SJSA1 (cell line): Measurements from ENCODE around the gene SEC23A. TPM values are rescaled to one million over a fixed set of nuclear protein-coding genes. Genes with fewer than 3 reads are reported as not detected.
"Not testable (repeated sequence)": the region's sequence is repeated elsewhere in the genome, so short reads cannot be mapped to it uniquely, and the experiment has no call there.

ENCODE experiments used
- DNase-seq, 2 experiments: peaks; one replicate each; pipeline ENCODE4 v3.0.0-alpha.2; 2015 to 2020; ENCODE audit warnings: low spot score in 2 of 2, low read depth in 1 of 2
- H3K27ac ChIP-seq: fragments of 250-450 bp; sonication (Bioruptor Pico); 2 replicates; pipeline ENCODE4 v1.5.1; 2020; ENCODE audit warnings: mild to moderate bottlenecking, moderate library complexity
- H3K27me3 ChIP-seq: fragments of 250-450 bp; sonication (Bioruptor Pico); replicated peaks from 2 replicates; pipeline ENCODE4 v1.5.1; 2020; ENCODE audit warnings: mild to moderate bottlenecking, moderate library complexity
- H3K36me3 ChIP-seq: fragments of 250-450 bp; sonication (Bioruptor Pico); 2 replicates; pipeline ENCODE4 v1.5.1; 2020; ENCODE audit warnings: mild to moderate bottlenecking
- H3K4me1 ChIP-seq: fragments of 250-450 bp; sonication (Bioruptor Pico); replicated peaks from 2 replicates; pipeline ENCODE4 v1.6.1; 2021; ENCODE audit warnings: mild to moderate bottlenecking
- H3K4me3 ChIP-seq: fragments of 250-450 bp; sonication (Bioruptor Pico); 2 replicates; pipeline ENCODE4 v1.5.1; 2020; ENCODE audit warnings: mild to moderate bottlenecking
- H3K9me3 ChIP-seq: fragments of 250-450 bp; sonication (Bioruptor Pico); replicated peaks from 2 replicates; pipeline ENCODE4 v1.5.1; 2020; ENCODE audit warnings: mild to moderate bottlenecking
- total RNA-seq: library from RNA; depleted of rRNA; stranded (reverse); fragments of >200 nt; shearing (Covaris generic); gene quantifications from 2 replicates; pipeline ENCODE4 v1.2.3, GENCODE V29; 2014

Gene SEC23A
- total RNA-seq, 1 experiment from 2014 or later = 149 TPM

DNA sequence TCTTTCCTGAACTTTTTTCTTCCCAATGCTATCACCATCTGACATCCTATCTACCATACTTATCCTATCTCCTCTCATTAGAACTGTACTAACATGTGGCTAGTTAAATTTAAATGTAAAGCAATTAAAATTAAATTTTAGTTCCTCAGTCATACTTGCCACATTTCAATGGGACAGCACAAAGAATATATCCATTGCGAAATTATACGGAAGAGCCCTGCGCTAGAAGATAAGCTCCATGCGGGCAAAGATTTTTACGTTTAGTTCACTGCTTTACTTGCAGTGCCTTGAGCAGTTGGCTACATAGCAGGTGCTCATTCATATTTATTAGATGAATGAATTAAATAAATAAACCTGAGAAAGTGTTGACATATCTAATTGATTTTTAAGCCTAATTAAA lies 33.1 kb downstream of the SEC23A start:
- no peak overlapping the region for H3K27ac ChIP-seq
- H3K4me1 ChIP-seq = no peaks in the 10 kb centered on the region
- H3K27me3 ChIP-seq = no peaks in the 10 kb centered on the region
- no peaks in the 10 kb centered on the region for H3K9me3 ChIP-seq
- H3K36me3 ChIP-seq = peaks cover 56% of the 10 kb centered on the region
- no peak for DNase-seq
- H3K4me3 ChIP-seq = no peak overlapping the region

DNA sequence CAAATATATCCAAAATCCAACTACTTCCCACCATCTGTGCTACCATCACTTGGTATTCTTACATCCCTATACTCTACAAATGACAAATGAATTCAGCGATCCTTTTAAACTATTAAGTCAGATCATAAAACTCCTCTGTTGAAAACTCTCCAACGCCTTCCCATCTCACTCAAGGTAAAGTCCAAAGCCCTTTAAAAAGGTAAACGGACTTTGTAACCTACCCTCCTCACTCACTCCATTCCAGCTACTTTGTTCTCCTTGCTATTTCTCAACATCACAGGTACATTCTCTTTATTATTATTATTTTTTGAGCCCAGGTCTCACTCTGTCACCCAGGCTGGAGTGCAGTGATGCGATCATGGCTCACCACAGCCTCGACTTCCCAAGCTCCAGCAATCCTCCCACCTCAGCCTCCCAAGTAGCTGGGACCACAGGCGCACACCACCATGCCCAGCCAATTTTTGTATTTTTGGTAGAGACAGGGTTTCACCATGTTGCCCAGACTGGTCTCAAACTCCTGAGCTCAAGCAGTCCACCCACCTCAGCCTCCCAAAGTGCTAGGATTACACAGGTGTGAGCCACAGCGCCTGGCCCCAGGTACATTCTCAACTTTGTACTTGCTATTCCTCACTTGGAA lies 33.7 kb downstream of the SEC23A start:
- H3K4me3 ChIP-seq, H3K27me3 ChIP-seq: not testable (repeated sequence)

DNA sequence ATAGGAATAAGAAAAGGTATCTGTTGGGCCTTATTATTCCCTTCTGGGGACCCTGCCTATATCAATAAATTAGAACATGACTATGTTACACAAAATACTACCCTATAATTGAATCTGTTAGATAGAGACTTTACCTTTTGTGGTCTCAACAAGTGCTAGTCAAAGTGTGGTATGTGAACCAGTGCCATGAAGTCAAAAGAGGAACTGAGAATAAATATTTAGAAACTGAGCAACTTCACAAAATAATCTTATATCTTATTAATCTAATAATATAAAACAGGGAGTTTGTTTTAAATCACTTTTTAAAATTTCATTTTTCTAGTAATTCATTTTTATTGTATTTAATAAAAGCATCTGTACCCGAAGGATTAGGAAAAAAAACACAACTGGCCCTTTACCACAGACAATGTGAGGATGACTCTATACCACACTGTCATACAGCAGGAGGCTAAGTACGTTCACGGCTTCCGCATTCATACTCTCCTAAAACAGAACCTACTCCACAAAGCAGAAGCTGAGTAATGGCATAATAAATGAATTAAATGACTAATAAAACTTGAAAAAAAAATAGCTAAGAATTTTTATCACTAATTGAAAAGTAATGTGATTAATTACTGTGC lies 42.1 kb downstream of the SEC23A start:
- H3K9me3 ChIP-seq = peaks cover 9% of the 10 kb centered on the region
- H3K4me1 ChIP-seq = no peaks in the 10 kb centered on the region
- no peak overlapping the region for H3K4me3 ChIP-seq
- no peak for DNase-seq
- peaks cover 64% of the 10 kb centered on the region for H3K36me3 ChIP-seq
- H3K27ac ChIP-seq = no peak overlapping the region
- no peaks in the 10 kb centered on the region for H3K27me3 ChIP-seq

More for the DNA sequence above, 33.7 kb downstream of the SEC23A start:
- H3K36me3 ChIP-seq = peaks cover 55% of the 10 kb centered on the region
- DNase-seq, H3K9me3 ChIP-seq, H3K4me1 ChIP-seq, H3K27ac ChIP-seq: not testable (repeated sequence)

DNA sequence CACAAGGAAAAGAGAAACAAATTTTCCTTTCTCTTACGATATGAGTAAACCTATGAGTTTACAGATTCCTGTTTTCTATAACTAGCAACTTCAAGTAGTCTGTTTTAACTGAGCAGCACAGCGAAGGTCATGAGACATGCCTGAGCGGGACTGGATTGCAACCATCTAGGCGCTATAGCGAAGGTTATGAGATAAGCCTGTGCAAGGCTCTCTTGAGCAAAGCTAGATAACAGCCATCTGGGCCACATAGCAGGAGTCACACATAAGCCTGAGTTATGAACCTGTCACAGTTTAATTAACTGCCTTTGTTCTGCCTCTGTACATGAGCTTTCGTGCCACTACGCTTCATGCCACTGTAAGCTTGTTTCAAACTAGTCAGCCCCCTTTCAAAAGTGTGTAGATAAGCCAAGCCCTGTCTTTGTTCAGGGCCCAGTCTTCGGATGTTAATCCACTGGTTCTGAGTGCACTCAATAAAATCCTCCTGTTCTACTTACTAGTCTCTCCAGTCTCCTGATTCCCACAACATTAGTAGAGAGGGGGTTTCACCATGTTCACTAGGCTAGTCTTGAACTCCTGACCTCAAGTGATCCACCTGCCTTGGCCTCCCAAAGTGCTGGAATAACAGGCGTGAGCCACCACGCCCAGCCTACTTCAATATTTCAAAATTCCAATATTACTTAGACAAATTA lies 47.1 kb downstream of the SEC23A start:
- peaks cover 81% of the 10 kb centered on the region for H3K36me3 ChIP-seq
- H3K27me3 ChIP-seq = no peaks in the 10 kb centered on the region
- H3K4me1 ChIP-seq = no peaks in the 10 kb centered on the region
- peaks cover 16% of the 10 kb centered on the region for H3K9me3 ChIP-seq
- no peak overlapping the region for H3K27ac ChIP-seq
- H3K4me3 ChIP-seq = no peak overlapping the region
- no peak for DNase-seq

- H3K4me3 ChIP-seq, H3K4me1 ChIP-seq, DNase-seq, H3K27ac ChIP-seq, H3K27me3 ChIP-seq: not testable (repeated sequence)
- Histone ChIP-seq H3K9me3 (peaks cover 16% of the 10 kb centered on the region), H3K36me3 (peaks cover 82% of the 10 kb centered on the region)
Measured at GRCh38 chr14:39052869-39053454, 50.1 kb downstream of the SEC23A start.

DNA sequence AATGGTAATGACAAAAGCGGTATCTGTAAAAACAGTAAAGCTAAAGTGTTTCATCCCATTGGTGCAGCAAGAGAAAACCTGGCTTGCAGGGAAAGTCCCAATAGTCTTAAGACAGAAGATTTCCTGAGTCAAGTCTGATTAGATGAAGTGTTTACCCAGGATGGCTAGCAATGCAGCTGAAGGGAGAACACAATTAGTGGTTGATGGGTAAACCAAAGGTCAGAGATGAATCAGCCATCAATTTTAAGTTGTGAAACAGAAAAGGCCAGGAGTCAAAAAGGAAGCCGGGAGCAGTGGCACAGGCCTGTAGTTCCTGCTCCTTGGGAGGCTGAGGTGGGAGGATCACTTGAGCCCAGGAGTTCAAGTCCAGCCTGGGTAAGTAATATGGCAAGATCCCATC lies 52.6 kb downstream of the SEC23A start:
- Histone ChIP-seq H3K4me1 (no peaks in the 10 kb centered on the region), H3K4me3 (no peak overlapping the region), H3K27me3 (no peaks in the 10 kb centered on the region), H3K27ac (no peak overlapping the region), H3K36me3 (peaks cover 78% of the 10 kb centered on the region), H3K9me3 (peaks cover under 1% of the 10 kb centered on the region)
- no peak for DNase-seq

DNA sequence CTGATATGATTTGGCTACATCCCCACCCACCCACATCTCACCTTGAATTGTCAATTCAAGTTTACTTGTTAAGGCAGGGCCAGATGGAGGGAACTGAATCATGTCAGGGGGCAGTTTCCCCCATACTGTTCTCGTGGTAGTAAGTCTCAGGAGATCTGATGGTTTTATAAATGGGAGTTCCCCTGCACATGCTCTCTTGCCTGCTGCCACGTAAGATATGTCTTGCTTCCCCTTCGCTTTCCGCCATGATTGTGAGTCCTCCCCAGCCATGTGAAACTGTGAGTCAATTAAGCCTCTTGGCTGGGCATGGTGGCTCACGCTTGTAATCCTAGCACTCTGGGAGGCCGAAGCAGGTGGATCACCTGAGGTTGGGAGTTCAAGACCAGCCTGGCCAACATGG lies 57.1 kb downstream of the SEC23A start:
- not testable (repeated sequence) for H3K27me3 ChIP-seq, H3K9me3 ChIP-seq, DNase-seq, H3K27ac ChIP-seq, H3K4me3 ChIP-seq, H3K4me1 ChIP-seq
- H3K36me3 ChIP-seq = peaks cover 63% of the 10 kb centered on the region

GRCh38 chr14:39043352-39043943 lies 59.6 kb downstream of the SEC23A start:
- H3K27me3 ChIP-seq = no peaks in the 10 kb centered on the region
- H3K36me3 ChIP-seq = peaks cover 69% of the 10 kb centered on the region
- H3K4me1 ChIP-seq = no peaks in the 10 kb centered on the region
- no peak for DNase-seq
- H3K4me3 ChIP-seq = no peak overlapping the region
- no peaks in the 10 kb centered on the region for H3K9me3 ChIP-seq
- no peak overlapping the region for H3K27ac ChIP-seq

- Histone ChIP-seq H3K36me3 (peaks cover 63% of the 10 kb centered on the region), H3K27ac (no peak overlapping the region), H3K4me3 (no peak overlapping the region), H3K27me3 (no peaks in the 10 kb centered on the region), H3K9me3 (no peaks in the 10 kb centered on the region), H3K4me1 (no peaks in the 10 kb centered on the region)
- no peak for DNase-seq
Measured at GRCh38 chr14:39040529-39040928, 62.5 kb downstream of the SEC23A start.

DNA sequence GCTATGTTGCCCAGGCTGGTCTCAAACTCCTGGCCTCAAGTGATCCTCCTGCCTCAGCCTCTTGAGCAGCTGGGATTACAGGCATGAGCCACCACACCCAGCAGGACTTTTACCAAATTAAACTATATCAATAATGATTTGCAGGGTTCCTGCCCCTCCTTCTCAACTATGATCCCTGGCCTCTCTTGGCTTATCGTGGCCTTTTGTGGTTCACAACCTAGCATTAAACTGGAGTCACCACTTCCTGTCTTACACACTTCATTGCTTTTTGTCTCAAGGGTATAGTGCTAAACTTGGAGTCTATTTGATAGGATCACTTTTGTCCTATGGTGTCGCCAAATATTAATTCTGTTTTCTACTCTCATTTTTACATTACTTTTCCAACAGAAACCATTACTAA lies 64.5 kb downstream of the SEC23A start:
- Histone ChIP-seq H3K9me3 (no peaks in the 10 kb centered on the region), H3K4me1 (no peaks in the 10 kb centered on the region), H3K36me3 (peaks cover 50% of the 10 kb centered on the region), H3K27me3 (no peaks in the 10 kb centered on the region), H3K27ac (no peak overlapping the region), H3K4me3 (no peak overlapping the region)
- DNase-seq = no peak

DNA sequence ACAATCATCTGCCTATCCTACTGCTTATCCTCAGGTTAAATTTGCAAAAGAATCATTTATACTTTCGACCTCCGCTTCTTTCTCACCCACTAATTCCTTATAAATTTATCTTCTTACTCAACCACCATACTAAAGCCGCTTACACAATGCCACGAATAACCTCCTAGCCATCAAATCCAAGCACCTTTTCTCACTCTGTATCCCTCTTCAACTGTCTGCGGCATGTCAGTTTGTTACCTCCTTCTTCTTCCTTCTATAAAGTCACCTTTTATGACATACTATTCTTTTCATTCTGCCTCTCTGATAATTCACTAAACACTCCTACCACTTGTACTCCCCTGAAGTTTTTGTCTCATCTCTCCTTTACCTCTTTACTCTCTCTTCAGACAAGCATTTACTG lies 66.3 kb downstream of the SEC23A start:
- DNase-seq = no peak
- H3K4me3 ChIP-seq = no peak overlapping the region
- no peaks in the 10 kb centered on the region for H3K9me3 ChIP-seq
- H3K4me1 ChIP-seq = no peaks in the 10 kb centered on the region
- H3K27ac ChIP-seq = no peak overlapping the region
- H3K36me3 ChIP-seq = peaks cover 43% of the 10 kb centered on the region
- no peaks in the 10 kb centered on the region for H3K27me3 ChIP-seq

DNA sequence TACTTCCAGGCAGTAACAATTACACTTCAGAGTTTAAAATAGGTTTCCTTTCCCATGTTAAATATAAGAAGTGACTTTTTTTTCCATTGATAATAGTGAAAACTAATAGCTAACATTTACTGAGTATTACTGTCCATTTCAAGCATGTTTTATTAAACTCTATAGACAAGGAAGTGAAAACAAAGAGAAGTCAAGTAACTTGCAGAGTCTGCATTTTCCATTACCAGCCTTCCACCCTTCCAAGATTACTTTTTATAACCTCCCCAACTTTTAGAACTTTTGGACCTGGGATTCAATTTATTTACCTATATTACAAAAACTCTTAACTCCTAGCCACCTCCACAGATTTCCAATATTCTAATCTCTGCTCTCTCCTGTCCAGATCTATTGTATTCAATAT lies 67.7 kb downstream of the SEC23A start:
- no peak for DNase-seq
- Histone ChIP-seq H3K27me3 (no peaks in the 10 kb centered on the region), H3K27ac (no peak overlapping the region), H3K4me1 (no peaks in the 10 kb centered on the region), H3K4me3 (no peak overlapping the region), H3K9me3 (no peaks in the 10 kb centered on the region), H3K36me3 (peaks cover 50% of the 10 kb centered on the region)

DNA sequence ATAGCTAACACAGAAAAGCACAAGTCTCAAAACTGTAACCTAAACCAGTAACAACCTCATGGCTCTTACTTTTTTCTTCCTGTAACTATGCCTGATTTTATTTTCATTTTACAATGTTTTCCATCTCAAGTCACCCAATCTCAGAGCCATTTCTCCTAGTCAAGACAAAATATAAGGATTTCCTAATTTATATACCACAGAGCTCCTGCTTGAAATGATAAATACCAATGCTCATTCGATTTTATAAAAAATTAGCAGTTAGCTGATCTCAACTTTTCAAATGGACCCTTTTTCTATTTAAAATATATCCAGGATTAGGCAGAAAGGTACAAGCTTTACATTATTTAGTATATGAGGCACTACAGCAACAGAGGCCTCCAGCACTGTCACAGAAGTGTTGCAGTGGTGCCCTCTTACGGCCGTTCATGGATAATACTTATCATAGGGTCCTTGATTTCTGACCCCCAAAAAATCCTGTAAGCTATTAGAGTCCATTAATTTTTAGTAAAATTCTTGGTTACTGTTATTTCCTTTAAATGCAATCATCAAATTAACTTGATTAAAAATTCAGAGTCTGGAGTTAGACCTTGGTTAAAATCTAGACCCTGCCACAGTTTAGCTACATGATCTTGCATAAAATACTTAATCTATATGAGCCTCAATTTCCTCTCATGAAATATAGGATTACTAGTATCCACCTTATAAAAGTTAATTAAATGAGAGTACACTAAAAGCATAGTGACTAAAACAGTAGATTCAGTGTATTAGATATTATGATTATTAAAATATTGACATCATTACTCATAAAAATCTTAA lies 68.3 kb downstream of the SEC23A start:
- Histone ChIP-seq H3K9me3 (no peaks in the 10 kb centered on the region), H3K27ac (no peak overlapping the region), H3K4me1 (no peaks in the 10 kb centered on the region), H3K27me3 (no peaks in the 10 kb centered on the region), H3K36me3 (peaks cover 52% of the 10 kb centered on the region), H3K4me3 (no peak overlapping the region)
- no peak for DNase-seq
